DOHH2 (cell line): ENCODE measurements around the gene FMO1.

ENCODE experiments used
- H3F3A ChIP-seq: fragments of 200-600 bp; sonication (generic), shearing (Covaris generic); 2 replicates; pipeline ENCODE4 v1.6.0; 2016; ENCODE audit warnings: antibody characterized with exemption, mild to moderate bottlenecking; ENCODE audit not compliant: control insufficient read depth, insufficient read depth
- H3K27ac ChIP-seq: fragments of 200-600 bp; sonication (generic); 2 replicates; pipeline ENCODE4 v1.5.1; 2014; ENCODE audit warnings: low read depth, mild to moderate bottlenecking, low read length, moderate library complexity
- H3K27me3 ChIP-seq: fragments of 200-600 bp; sonication (generic); 2 replicates; pipeline ENCODE4 v1.6.1; 2014; ENCODE audit warnings: mild to moderate bottlenecking, low read length, mixed read lengths; ENCODE audit not compliant: control insufficient read depth
- H3K36me3 ChIP-seq: fragments of 200-600 bp; sonication (generic); 2 replicates; pipeline ENCODE4 v1.6.1; 2014; ENCODE audit warnings: mild to moderate bottlenecking, low read length, moderate library complexity, mixed read lengths; ENCODE audit not compliant: control insufficient read depth
- H3K4me1 ChIP-seq: fragments of 200-600 bp; sonication (generic); 2 replicates; pipeline ENCODE4 v1.6.1; 2014; ENCODE audit warnings: mild to moderate bottlenecking, low read length, mixed read lengths; ENCODE audit not compliant: control insufficient read depth
- H3K4me2 ChIP-seq: fragments of 200-600 bp; sonication (generic); 2 replicates; pipeline ENCODE4 v1.6.0; 2014; ENCODE audit warnings: mild to moderate bottlenecking, low read length, moderate library complexity
- H3K4me3 ChIP-seq: fragments of 200-600 bp; sonication (generic); 2 replicates; pipeline ENCODE4 v1.5.1; 2014; ENCODE audit warnings: mild to moderate bottlenecking, low read length, mixed read lengths
- H3K79me2 ChIP-seq: fragments of 200-600 bp; sonication (generic); 2 replicates; pipeline ENCODE4 v1.6.1; 2014; ENCODE audit warnings: mild to moderate bottlenecking, low read length, mixed read lengths; ENCODE audit not compliant: control insufficient read depth
- H3K9me2 ChIP-seq: fragments of 200-600 bp; sonication (generic); replicated peaks from 2 replicates; pipeline ENCODE4 v1.6.1; 2014; ENCODE audit warnings: mild to moderate bottlenecking, low read length, mixed read lengths; ENCODE audit not compliant: control insufficient read depth
- H3K9me3 ChIP-seq: fragments of 200-600 bp; sonication (generic); 2 replicates; pipeline ENCODE4 v1.6.1; 2014; ENCODE audit warnings: antibody characterized with exemption, low read length, mixed read lengths; ENCODE audit not compliant: control insufficient read depth, insufficient read depth
- H4K20me1 ChIP-seq: fragments of 200-600 bp; sonication (generic); 2 replicates; pipeline ENCODE4 v1.6.0; 2014; ENCODE audit warnings: low read depth, mild to moderate bottlenecking, antibody characterized with exemption, low read length, moderate library complexity; ENCODE audit not compliant: control insufficient read depth, insufficient read depth
- CTCF ChIP-seq: fragments of 200-600 bp; sonication (generic); IDR thresholded peaks from one replicate; pipeline ENCODE4 v1.5.1; 2014; ENCODE audit warnings: antibody characterized with exemption, mild to moderate bottlenecking, low read depth, low read length; ENCODE audit not compliant: poor library complexity, severe bottlenecking
- EZH2phosphoT487 ChIP-seq: fragments of 200-600 bp; sonication (generic); IDR thresholded peaks from 2 replicates; pipeline ENCODE4 v1.6.1; 2017; ENCODE audit warnings: borderline replicate concordance, mild to moderate bottlenecking, antibody characterized with exemption, low read length, moderate library complexity, mixed read lengths

The FMO1 gene

DNA sequence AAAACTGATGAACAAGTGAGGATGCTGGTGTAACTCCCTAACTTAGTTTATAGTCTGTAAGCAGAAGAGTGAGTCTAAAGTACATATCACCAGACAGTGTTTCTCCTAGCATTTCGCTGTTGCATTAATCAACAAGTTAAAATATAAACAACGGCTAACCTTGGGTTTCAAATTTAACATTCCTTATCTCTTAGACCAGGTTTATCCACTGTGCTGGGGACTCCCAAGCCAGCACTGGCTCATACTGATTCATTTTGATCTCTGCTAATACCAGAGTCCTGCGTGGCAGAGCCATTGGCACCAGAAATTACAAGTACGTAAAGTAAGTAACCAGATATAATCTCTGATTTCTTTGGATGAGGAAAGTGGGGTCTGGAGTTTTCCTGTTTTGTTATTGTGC lies at the start of gene FMO1:
FMO1 (plus strand) TSS at position 193 of the 400 bp plus-strand sequence. CDS start 9,594 bp downstream, outside the sequence.
- H3K4me2 ChIP-seq: no peak within 1 kb of the TSS
- no peaks in the 10 kb centered on the region for H3K79me2 ChIP-seq
- H4K20me1 ChIP-seq: no peaks in the 10 kb centered on the region
- H3K27ac ChIP-seq: no peak within 1 kb of the TSS
- H3K27me3 ChIP-seq: peaks cover 10% of the 10 kb centered on the region; the same call in 1 of the 2 replicates
- no peaks in the 10 kb centered on the region for H3K36me3 ChIP-seq
- no peaks in the 10 kb centered on the region for H3F3A ChIP-seq
- H3K4me1 ChIP-seq: peaks cover 19% of the 10 kb centered on the region
- no peaks in the 10 kb centered on the region for H3K9me2 ChIP-seq
- H3K4me3 ChIP-seq: no peak within 1 kb of the TSS
- no peak for TF ChIP-seq EZH2phosphoT487
- no peak for TF ChIP-seq CTCF
- H3K9me3 ChIP-seq: no peaks in the 10 kb centered on the region

- Histone ChIP-seq H3K4me1 (no peaks in the 10 kb centered on the region), H4K20me1 (no peaks in the 10 kb centered on the region), H3K27me3 (no peaks in the 10 kb centered on the region), H3K36me3 (no peaks in the 10 kb centered on the region), H3K79me2 (no peaks in the 10 kb centered on the region), H3K27ac (no peak overlapping the region), H3K4me2 (no peak overlapping the region), H3K9me3 (no peaks in the 10 kb centered on the region), H3K4me3 (no peak overlapping the region), H3F3A (no peaks in the 10 kb centered on the region), H3K9me2 (no peaks in the 10 kb centered on the region)
- TF ChIP-seq CTCF (no peak), EZH2phosphoT487 (no peak)
Observed at GRCh38 chr1:171204296-171204695, 44.0 kb upstream of the FMO1 start.

- H3K4me3 ChIP-seq: no peak overlapping the region
- no peak overlapping the region for H3K4me2 ChIP-seq
- H3K9me3 ChIP-seq: no peaks in the 10 kb centered on the region
- H3K27ac ChIP-seq: no peak overlapping the region
- TF ChIP-seq CTCF: no peak
- no peak for TF ChIP-seq EZH2phosphoT487
- no peaks in the 10 kb centered on the region for H3K36me3 ChIP-seq
- no peaks in the 10 kb centered on the region for H3K4me1 ChIP-seq
- H4K20me1 ChIP-seq: no peaks in the 10 kb centered on the region
- no peaks in the 10 kb centered on the region for H3F3A ChIP-seq
- H3K9me2 ChIP-seq: no peaks in the 10 kb centered on the region
- H3K27me3 ChIP-seq: no peaks in the 10 kb centered on the region
- no peaks in the 10 kb centered on the region for H3K79me2 ChIP-seq
Observed at GRCh38 chr1:171206204-171206977, 41.9 kb upstream of the FMO1 start.
